GM19468 (cell line): ENCODE data around the gene RRM1.
"Not testable (repeated sequence)": the region's sequence is repeated elsewhere in the genome, so short reads cannot be mapped to it uniquely, and the experiment has no call there.

Experiments
- ATAC-seq: cut with Tn5 transposase; IDR thresholded peaks from one replicate; pipeline ENCODE4 v1.9.1; 2021; ENCODE audit warnings: mild to moderate bottlenecking, moderate library complexity, moderate number of reproducible peaks; ENCODE audit not compliant: unreplicated experiment; ENCODE audit errors: extremely low read depth

Gene RRM1

GRCh38 chr11:4094348-4095291, at the start of gene RRM1:
Gene RRM1 (plus strand): TSS chr11:4094799. CDS start chr11:4095013, 214 bp downstream.
- peak; percentile 87 for ATAC-seq

GRCh38 chr11:4044976-4045646, 49.5 kb upstream of the RRM1 start:
- no peak for ATAC-seq

- ATAC-seq: no peak
These were observed 46.3 kb upstream of the RRM1 start for GRCh38 chr11:4048340-4048739.

GRCh38 chr11:4049006-4049405, 45.6 kb upstream of the RRM1 start:
- no peak for ATAC-seq

- no peak for ATAC-seq
These were observed 44.5 kb upstream of the RRM1 start for GRCh38 chr11:4050138-4050537.

GRCh38 chr11:4053200-4053599, 41.4 kb upstream of the RRM1 start:
- ATAC-seq: not testable (repeated sequence)

- no peak for ATAC-seq
These were observed 40.0 kb upstream of the RRM1 start for GRCh38 chr11:4054643-4055042.

- no peak for ATAC-seq
These were observed 35.2 kb upstream of the RRM1 start for GRCh38 chr11:4059424-4059823.

GRCh38 chr11:4060182-4060923, 34.2 kb upstream of the RRM1 start:
- no peak for ATAC-seq

- ATAC-seq: no peak
These were observed 32.9 kb upstream of the RRM1 start for GRCh38 chr11:4061700-4062099.

GRCh38 chr11:4063348-4063747, 31.3 kb upstream of the RRM1 start:
- ATAC-seq: no peak

GRCh38 chr11:4064278-4064955, 30.2 kb upstream of the RRM1 start:
- ATAC-seq: no peak

- no peak for ATAC-seq
These were observed 29.5 kb upstream of the RRM1 start for GRCh38 chr11:4065086-4065485.

- no peak for ATAC-seq
These were observed 28.8 kb upstream of the RRM1 start for GRCh38 chr11:4065601-4066377.

- no peak for ATAC-seq
These were observed 27.7 kb upstream of the RRM1 start for GRCh38 chr11:4066910-4067309.

- no peak for ATAC-seq
These were observed 25.6 kb upstream of the RRM1 start for GRCh38 chr11:4068962-4069361.

- ATAC-seq: no peak
These were observed 23.3 kb upstream of the RRM1 start for GRCh38 chr11:4071325-4071724.

GRCh38 chr11:4071914-4072313, 22.7 kb upstream of the RRM1 start:
- ATAC-seq: no peak

GRCh38 chr11:4072668-4073285, 21.8 kb upstream of the RRM1 start:
- ATAC-seq: no peak
